T follicular helper cell (primary cell): ENCODE results near the gene TWF2.

Experiments
- DNase-seq: peaks from one replicate; pipeline ENCODE4 v3.0.0-alpha.2; 2020; ENCODE audit warnings: low read depth

TWF2 gene

DNA sequence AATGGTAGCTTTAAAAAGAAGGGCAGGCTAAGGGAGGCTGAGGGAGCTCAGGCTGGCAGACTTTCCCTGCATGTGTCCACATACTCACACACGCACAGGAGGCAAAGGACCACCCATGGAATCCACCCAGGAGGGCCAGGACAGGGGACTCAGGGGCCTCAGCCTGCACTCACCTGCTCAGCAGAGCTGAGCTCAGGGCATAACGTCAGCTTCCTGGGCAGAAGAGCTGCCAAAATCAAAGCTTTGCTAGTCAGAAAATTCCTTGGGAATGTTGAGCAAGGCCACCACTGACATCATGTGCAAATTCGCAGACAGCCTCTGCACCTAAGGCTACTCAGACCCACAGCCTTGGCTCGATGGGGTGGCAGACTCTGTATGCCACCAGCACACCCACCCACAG, 57.4 kb downstream of the TWF2 start:
- no peak for DNase-seq
